Ishikawa (cell line): Measurements from ENCODE around the gene TMUB2.

Source experiments
- CEBPB ChIP-seq: IDR thresholded peaks from 2 replicates; pipeline ENCODE4 v1.6.1; 2012
- CREB1 ChIP-seq: IDR thresholded peaks from 2 replicates; pipeline ENCODE4 v1.6.1; 2012; ENCODE audit warnings: low read depth
- EGR1 ChIP-seq: IDR thresholded peaks from 2 replicates; pipeline ENCODE4 v1.6.1; 2012
- EP300 ChIP-seq: IDR thresholded peaks from 2 replicates; pipeline ENCODE4 v1.6.1; 2012; ENCODE audit warnings: borderline replicate concordance
- FOXM1 ChIP-seq: IDR thresholded peaks from 2 replicates; pipeline ENCODE4 v1.6.1; 2012; ENCODE audit warnings: low read depth, borderline replicate concordance
- NFIC ChIP-seq: IDR thresholded peaks from 2 replicates; pipeline ENCODE4 v1.6.1; 2012
- RAD21 ChIP-seq: IDR thresholded peaks from 2 replicates; pipeline ENCODE4 v1.6.1; 2012; ENCODE audit warnings: low read depth
- REST ChIP-seq: IDR thresholded peaks from 2 replicates; pipeline ENCODE4 v1.6.1; 2012; ENCODE audit warnings: low read depth, mild to moderate bottlenecking
- TAF1 ChIP-seq: IDR thresholded peaks from 2 replicates; pipeline ENCODE4 v1.6.1; 2012; ENCODE audit warnings: low read depth, mild to moderate bottlenecking
- TCF12 ChIP-seq: IDR thresholded peaks from 2 replicates; pipeline ENCODE4 v1.6.1; 2012; ENCODE audit warnings: low read depth
- TEAD4 ChIP-seq: IDR thresholded peaks from 2 replicates; pipeline ENCODE4 v1.6.1; 2012
- YY1 ChIP-seq: IDR thresholded peaks from 2 replicates; pipeline ENCODE4 v1.6.1; 2012; ENCODE audit warnings: low read depth
- ZBTB7A ChIP-seq: IDR thresholded peaks from 2 replicates; pipeline ENCODE4 v1.6.1; 2012; ENCODE audit warnings: low read depth
- TF ChIP-seq, protein P1 (sequence below): IDR thresholded peaks from 2 replicates; pipeline ENCODE4 v1.6.1; 2012
- TF ChIP-seq, protein P2 (sequence below): IDR thresholded peaks from 2 replicates; pipeline ENCODE4 v1.6.1; 2012

Gene TMUB2

DNA sequence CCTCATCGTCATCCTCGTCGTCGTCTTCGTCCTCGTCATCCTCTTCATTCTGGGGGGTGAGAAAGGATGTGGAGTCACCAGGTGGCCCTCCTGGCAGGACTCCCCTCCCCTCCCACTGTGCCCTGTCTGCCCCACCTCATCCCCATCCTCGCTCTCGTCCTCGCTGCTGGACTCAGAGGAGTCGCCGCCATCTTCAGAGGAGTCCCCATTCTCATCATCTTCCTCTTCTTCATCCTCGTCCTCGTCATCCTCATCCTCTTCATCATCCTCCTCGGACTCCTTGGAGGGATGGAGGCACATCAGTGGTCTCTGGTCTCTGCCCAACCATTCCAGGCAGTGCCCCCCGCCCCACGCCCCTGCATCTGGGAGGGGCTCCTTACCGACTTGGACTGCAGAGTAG, 20.5 kb downstream of the TMUB2 start:
- no peak for TF ChIP-seq CREB1
- no peak for TF ChIP-seq RAD21
- TF ChIP-seq TEAD4: no peak
- no peak for TF ChIP-seq YY1
- TF ChIP-seq, protein P1, sequence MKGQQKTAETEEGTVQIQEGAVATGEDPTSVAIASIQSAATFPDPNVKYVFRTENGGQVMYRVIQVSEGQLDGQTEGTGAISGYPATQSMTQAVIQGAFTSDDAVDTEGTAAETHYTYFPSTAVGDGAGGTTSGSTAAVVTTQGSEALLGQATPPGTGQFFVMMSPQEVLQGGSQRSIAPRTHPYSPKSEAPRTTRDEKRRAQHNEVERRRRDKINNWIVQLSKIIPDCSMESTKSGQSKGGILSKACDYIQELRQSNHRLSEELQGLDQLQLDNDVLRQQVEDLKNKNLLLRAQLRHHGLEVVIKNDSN: no peak
- TF ChIP-seq CEBPB: no peak
- no peak for TF ChIP-seq TCF12
- TF ChIP-seq FOXM1: no peak
- no peak for TF ChIP-seq EP300
- TF ChIP-seq EGR1: no peak
- no peak for TF ChIP-seq NFIC
- no peak for TF ChIP-seq REST

DNA sequence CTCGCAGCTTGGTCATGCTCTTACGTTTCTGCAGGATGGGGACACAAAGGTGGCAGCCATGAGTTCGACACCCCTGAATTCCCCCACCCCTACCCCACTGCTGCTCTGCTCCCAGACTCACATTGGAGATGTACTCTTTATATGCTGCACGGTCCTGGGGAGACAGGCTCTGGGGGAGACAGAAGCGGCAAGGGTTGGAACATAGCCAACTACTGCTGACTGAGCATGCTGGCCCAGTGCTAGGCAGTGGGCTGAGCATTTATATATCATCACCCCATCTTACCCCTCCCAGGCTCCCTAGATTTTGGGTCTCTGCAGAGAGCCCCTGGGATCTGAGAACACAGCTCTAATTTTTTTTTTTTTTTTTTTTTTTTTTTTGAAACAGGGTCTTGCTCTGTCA, 21.0 kb downstream of the TMUB2 start:
- TF ChIP-seq CREB1: no peak
- no peak for TF ChIP-seq FOXM1
- no peak for TF ChIP-seq REST
- no peak for TF ChIP-seq TAF1
- TF ChIP-seq, protein P2, sequence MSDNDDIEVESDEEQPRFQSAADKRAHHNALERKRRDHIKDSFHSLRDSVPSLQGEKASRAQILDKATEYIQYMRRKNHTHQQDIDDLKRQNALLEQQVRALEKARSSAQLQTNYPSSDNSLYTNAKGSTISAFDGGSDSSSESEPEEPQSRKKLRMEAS: no peak

- TF ChIP-seq, protein P1: no peak
- TF ChIP-seq NFIC (no peak), YY1 (no peak)
Observed at GRCh38 chr17:44209786-44210341, 23.1 kb downstream of the TMUB2 start.

GRCh38 chr17:44210342-44211192, 23.8 kb downstream of the TMUB2 start:
- peak; percentile 38; the same call in 1 of the 2 replicates for TF ChIP-seq RAD21
- no peak for TF ChIP-seq CREB1
- no peak for TF ChIP-seq REST

- TF ChIP-seq FOXM1 (no peak), RAD21 (no peak), NFIC (no peak), ZBTB7A (no peak), CREB1 (no peak), EGR1 (no peak)
Observed at GRCh38 chr17:44211281-44212265, 24.8 kb downstream of the TMUB2 start.
